ENCODE measurements around the gene DNAJB6. TPM values are rescaled to one million over a fixed set of nuclear protein-coding genes. Genes with fewer than 3 reads are reported as not detected.

The DNAJB6 gene
- total RNA-seq, 1 donor from 2014 or later, result 119 TPM

DNA sequence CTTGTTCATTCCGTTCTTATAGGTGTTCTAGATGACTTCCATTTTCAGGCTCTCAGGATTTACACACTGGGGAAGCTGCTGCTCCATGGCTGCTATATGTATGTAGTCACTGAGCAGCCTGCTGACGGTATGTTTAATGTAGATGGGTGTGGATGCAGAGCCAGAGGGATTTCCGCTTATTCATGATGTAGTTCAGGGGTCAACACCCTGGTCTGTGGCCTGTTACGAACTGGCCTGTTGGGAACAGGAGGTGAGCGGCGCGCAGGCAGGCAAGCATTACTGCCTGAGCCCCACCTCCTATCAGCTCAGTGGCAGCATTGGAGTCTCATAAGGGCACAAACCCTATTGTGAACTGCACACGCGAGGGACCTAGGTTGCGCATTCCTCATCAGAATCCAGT is 33.9 kb downstream of the DNAJB6 start:
- peak; percentile 87 for DNase-seq

DNA sequence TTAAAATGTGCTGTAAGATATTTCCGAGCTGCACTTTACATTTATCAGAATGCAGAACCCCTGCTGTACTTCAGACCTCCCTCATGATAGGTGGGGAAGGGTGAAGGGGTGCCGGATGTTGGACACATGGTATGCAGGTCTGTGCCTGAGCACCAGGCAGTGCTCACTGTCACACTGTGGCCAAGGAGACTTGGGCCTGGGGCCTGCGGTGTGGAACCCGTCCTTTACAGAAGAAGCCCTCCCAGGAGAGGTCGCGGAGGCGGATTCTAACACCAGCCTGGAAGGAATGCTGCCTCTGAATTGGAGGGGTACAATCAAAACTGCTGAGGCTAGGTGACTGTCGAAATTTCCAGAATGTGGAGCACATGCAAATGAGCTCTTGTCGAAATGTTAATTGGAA is 34.5 kb downstream of the DNAJB6 start:
- DNase-seq, result no peak

DNA sequence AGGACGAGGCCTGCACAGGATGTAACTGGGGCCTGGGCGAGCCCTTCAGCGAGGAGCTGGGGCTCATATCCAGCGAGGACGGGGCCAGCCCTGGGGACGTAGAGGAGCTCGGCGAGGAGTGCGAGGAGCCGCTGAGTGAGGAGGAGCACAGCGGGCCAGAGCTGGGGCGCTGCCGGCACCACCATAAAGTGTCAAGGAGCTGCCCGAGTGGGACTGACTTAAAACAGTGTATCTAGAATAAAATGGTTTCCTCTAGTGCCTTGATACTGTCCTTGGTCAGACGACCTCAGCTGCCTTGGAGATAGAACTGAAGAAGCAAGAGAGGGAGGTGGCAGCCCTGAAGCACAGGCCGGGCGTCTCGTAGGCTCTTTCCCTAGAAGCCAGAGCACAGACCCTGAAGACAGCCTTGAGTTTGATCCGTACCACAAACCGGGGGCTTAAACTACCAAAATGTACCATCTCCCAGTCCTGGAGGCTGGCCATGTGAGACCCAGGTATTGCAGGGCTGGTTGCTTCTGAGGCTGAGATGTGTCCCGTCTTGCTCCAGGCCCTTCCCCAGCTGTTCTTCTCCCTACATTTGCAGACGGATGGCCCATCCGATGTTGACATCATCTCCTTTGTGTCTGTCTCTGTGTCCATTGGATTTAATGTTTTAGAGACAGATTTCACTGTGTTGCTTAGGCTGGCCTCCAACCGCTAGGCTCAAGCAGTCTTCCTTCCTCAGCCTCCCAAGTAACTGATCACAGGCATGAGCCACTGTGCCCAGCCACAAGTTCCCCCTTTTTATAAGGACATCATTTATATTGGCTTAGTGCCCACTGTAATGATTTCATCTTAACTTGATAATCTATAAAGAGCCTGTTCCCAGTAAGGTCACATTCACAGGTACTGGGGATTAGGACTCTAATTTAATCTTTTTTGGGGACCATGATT is 35.8 kb downstream of the DNAJB6 start:
- no peak for DNase-seq

DNA sequence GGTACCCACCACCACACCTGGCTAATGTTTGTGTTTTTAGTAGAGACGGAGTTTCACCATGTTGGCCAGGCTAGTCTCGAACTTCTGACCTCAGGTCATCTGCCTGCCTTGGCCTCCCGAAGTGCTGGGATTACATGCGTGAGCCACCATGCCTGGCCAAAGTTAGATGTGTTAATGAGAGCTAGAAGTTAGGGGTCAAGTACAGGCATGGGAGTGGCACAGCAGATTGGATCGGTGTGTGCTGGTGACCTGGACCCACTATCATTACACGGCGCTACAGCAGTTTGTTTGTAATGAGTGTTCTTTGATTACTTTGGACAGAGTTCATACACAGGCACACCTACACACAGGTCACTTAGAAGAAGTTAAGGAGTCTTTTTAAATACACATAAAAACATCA is 36.7 kb downstream of the DNAJB6 start:
- DNase-seq, result no peak

DNA sequence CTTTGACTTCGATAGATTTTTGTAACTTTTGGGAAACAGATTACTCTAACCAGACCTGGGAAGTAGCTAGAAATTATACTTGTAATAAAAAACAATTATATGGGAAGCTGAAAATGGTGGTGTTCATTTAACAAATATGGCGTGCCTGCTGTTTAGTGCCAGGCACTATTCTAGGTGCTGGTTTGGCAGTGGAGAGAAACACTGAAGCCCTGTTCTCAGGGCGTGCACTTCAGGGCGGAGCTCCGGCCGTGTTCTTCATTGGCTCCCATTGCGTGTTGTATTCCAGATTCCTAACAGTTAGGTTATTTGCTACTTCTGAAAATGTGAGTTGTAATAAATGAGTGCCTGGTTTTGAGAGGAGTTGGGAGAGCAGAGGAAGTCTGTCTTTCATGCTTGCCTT is 38.6 kb downstream of the DNAJB6 start:
- no peak for DNase-seq

DNA sequence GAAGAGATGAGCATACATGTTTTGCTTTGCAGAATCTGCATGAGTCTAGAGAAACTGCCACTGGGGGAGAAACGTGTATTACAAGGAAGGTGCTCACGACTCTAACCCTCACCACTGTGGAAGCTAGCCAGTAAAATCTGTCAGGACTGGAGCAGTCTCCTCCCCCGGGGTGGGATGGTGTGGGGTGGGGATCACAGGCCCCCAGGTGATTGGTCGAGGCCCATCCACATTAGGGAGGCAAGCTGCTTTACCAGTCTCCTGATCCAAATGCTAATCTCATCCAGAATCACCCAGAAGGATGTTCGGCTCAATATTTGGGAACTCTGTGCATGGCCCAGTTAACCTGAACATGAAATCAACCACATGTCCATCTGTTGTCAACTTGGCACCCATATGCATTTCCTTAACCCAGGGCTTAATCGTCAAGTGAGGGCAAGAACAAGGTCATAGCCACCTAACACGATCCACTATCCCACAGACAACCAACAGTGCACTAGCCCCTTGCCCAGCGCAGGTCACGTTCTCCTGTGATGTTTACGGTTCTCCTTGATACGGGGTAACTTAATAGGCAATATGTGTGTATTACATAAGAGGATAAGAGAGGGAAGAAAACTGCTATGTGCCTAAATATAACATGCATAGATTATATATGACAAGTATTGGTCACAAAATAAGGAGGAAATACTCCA is 40.8 kb downstream of the DNAJB6 start:
- no peak for DNase-seq

DNA sequence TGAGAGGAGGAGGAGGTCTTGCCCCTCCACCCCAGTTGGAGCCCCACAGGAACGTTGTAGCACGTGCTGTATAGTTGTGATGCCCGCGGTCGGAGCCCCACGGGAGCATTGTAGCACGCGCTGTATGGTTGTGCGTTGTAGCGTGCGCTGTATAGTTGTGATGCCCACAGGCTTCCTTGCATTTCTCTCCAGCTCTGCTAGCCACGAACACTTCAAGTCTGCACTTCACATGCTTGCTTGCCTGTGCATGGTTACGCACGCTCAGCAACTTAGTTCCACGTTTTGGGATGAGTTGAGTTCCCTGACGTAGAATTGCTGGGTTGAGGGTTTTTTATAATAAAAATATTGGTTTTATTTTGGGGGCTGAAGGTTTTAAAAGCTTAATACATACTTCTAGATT is 41.6 kb downstream of the DNAJB6 start:
- no peak for DNase-seq

DNA sequence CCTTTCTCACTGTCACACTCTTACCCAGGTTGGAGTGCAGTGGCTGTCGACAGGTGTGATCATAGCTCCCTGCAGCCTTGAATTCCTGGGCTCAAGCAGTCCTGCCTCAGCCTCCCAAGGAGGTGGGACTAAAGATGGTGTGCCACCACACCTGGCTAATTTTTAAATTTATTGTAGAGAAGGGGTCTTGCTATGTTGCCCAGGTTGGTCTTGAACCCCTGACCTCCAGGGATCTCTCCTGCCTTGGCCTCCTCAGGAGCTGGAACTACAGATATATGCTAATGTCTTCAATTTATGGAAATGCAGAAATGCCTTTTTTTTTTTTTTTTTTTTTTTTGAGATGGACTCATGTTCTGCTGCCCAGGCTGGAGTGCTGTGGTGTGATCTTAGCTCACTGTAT is 42.7 kb downstream of the DNAJB6 start:
- no peak for DNase-seq

DNA sequence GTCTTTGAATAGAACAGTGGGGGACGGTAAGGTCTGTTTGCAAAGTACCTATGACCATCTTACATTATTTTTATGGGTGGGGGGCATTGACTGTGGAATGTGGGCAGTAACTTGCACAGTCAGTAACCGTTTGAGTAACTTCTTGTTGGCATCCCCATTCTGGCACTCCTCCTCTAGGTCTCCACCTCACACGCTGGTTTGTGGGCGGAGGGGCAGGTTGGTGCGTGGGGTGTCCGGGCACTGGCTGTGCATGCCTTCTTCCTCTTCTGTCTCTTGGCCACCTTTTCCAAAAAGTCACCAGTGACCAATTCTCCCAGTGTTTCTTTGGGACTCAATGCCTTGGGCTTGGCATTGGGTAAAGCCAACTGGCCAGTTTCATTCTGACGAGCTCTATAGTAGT is 43.6 kb downstream of the DNAJB6 start:
- no peak for DNase-seq

DNA sequence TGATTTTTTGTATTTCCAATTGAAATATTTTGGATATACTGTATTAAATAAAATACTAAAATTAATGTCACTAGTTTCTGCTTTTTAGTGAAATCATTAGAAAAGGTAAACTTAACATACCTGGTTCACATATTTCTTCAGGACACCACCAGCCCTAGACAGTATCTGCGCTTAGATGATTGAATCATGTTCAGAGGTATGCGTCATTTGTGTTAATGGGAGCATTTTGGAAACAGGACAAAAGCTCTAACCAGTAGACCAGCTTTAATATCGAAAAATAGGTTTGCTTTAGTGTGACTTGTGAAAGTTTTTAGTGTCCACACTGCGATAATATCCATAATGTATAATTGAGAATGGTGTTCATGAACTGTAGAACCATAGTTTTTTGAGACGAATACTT is 47.1 kb downstream of the DNAJB6 start:
- no peak for DNase-seq

DNA sequence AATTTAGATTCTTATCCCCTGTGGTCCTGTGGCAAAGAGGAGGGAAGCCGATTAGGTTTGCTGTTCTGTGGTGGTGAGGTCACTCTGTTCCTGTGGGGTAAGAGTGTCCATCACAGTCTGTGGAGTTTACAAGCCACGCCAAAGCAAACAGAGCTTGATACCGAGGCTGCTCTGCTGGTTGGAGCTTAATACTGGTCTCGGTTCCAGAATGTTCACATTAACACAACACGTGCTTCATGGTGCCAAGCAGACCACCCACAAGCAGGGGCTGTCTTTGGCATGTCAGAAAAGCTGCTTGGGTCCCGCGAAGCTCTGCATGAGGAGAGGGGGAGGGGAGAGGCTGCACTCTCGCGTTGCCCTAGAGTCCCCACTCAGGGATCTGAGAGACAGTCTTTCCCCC is 47.5 kb downstream of the DNAJB6 start:
- DNase-seq, result no peak

DNA sequence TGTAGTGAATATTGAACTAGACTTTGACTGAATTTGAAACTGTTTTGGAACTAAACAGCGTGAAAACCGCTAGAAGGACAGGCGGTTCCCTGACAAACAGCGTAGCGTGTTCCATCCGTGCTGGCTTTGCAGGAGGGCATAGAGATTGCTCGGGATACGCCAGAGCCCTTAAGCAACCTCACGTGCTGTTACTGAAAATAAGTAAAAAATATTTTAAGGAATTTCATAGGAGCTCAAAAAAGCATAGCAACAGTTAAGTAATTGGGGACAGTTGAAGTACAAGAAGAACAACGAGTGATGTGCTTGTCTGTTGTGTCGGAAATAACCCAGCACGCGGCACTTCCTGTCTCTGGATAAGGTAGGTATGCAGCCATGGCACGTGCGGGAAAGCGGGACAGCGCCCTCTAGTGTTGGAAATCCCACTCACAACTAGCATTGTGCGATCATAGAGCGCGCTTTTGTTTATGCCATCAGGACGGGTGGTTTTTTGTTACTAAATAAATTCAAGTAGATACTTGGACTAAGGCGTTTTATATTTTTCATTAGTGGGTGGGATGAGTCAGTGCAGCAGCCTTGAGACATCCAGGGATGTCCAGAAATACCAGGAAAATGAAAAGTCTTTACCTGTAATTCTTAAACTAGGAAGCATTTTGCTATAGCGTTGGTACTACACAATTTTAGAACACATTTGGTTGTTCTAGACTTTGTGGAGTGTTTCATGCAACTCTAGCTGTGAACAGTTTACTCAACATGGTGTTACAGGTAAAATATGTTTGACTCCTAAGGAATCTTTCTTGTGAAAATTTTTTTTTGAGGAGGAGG is 50.4 kb downstream of the DNAJB6 start:
- DNase-seq, result peak; percentile 95

DNA sequence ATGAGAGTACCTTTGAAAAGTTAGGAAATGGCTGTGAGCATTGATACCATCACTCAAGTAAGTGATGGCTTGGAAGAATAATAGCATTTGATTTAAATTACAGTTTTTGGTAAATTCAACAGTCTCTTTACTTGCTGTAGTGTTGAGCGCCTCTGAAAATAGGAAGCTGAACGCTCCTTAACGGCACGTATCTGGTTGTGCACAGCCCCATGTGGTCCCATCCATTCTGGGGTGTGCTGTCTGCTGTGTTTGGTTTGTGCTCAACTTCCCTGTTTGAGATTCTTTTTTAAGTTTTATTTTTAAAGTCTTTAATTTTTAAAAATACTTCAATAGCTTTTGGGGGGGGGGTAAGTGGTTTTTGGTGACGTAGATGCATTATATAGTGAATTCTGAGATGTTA is 51.5 kb downstream of the DNAJB6 start:
- no peak for DNase-seq

DNA sequence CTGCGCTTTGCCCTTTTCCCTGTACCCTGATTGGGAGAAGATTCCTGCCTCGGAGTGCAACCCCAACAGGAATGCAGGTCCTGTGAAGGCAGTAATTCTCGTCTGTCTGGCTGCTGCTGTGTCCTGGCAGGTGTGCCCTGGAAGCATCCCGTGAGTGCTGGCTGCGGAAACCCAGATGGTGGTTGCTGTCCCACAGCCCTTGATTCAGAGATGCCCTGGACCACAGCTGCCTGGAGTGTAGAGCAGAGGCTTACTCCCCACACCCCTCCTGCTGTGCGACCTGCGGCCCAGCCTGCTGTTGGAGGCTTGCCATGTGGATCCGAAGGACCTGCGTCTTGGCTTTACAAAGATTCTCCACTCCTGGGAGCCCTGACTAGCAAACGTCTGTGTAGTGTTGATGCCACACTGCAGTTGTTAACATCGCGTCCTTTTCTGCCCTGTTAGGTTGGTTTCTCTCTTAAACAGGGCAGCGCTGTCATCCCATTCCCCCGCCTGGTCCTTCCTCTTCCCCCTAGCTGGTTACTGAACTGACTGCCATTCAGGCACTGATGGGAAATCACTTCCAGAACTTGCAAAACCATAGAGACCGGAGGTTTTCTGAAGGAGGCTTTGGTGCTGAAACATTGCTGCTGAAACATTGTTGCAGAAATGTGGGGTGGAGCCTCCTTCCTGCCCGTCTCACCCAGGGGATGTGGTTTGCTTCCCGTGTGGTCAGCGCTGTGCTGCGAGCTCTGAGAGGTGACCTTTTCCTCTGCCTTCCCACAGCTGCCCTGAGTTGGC is 53.3 kb downstream of the DNAJB6 start:
- DNase-seq, result peak; percentile 16

DNA sequence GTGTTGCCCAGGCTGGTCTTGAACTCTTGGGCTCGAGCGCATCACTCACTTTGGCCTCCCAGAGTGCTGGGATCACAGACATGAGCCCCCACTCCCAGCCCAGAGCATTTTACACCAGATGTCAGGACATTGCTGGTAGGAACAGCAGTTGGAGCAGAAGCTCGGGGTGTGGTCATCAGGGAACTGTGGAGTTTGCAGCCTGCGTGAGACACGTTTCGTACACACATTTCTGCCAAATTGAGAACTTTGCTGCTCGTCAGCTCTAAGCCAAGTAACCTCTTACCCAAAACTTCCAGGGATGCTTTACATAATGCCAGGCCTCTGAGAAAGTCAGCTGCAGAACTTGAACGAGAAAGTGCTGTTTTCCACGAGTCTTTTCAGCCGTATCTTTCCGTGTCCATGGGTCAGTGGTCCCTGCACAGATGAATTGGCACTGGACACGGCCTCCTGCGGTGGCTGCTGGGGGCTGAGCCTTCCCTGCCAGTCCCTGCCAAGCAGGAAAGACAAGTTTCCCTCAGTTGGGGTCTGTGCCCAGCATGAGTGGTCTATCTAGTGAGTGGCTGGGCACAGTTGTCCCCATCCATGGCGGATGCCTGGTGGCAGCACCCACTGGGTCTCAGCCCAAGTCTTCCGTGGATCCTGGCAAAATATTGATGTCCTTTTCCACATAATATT is 54.4 kb downstream of the DNAJB6 start:
- no peak for DNase-seq

DNA sequence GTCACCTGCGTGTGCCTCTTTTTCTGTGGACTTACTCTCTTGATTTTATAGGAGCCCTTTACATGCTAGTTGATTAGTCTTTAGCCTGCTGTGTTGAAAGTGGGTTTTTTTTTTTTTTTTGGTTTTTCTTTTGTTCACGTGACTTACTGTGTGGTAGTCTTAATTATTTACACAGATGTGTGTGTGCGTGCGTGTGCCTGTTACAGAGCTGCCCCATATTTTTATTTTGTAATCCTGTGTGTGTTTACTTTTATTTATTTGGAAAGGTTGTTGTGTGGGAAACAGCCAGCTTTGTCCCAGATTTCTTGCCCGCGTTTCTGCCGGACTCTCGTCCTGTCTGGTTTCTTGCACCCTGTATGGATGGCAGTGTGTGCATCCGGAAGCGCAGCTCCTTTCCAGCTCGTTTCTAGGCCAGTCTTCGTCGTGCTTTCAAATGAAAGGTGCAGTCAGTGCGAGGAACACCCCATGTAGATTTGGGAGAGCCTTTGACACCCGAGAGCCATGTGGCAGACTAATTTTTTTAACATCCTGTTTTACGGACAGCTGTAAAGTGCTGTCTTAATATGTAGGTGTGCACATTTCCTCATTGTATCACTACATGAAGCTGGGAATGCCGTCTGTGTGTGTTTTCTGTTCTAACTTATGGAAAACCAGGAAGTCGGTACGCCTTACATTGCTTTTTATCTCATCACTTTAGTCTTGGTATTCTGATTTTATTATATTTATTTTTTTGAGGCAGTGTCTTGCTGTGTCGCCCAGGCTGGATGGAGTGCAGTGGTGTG is 55.6 kb downstream of the DNAJB6 start:
- DNase-seq, result no peak

DNA sequence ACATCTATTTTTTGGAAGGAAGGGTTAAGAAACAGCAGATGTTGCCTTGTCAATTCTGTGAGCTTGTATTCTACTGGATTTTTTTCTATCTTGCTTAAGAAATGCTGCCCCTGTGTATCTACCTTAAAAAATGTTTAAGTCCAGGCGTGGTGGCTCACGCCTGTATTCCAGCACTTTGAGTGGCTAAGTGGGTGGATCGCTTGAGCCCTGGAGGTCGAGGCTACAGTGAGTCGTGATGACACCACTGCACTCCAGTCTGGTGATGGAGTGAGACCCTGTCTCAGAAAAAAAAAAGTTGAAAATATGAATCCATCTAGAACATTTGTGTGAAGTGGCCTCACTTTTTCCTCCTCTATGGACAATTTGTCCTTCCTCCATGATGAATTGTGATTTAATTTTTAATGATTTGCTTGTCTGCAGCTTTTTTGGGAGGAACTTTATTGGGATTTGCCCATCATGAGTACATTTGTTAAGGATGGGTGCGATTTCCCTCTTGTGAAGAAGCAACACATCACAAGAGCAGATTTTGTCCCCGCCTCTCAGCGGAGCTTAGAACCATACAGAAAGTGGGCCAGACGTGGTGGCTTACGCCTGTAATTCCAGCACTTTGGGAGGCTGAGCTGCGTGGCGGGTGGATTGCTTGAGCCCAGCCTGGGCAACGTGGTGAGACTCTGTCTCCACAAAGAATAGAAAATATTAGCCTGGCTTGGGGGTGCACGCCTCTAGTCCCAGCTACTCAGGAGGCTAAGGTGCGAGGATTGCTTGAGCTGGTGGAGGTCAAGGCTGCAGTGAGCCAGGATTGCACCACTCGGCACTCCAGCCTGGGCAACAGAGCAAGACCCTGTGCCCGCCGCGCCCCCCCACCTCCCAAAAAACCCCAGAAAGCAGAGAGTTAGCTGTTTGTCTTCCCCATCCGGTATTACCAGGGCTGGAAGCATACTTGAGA is 57.7 kb downstream of the DNAJB6 start:
- DNase-seq, result no peak

DNA sequence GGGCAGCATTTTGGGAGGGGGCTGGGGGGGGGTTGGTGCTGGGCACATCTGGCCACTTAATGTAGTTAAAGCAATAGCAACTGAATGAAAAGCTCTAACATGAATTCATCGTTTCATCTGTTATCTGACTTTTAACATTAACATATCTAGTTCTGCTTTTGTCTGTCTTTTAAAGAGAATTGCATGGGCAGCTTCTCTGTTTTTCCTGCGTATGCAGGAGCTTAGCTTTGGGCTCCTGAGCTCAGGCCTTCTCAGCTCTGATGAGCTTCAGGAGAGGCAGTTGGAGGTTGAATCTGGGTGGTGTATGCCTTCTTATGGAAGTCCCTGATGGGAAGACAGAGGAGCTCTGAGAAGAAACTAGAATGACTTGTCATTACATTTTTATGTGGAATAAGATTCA is 58.4 kb downstream of the DNAJB6 start:
- no peak for DNase-seq

DNA sequence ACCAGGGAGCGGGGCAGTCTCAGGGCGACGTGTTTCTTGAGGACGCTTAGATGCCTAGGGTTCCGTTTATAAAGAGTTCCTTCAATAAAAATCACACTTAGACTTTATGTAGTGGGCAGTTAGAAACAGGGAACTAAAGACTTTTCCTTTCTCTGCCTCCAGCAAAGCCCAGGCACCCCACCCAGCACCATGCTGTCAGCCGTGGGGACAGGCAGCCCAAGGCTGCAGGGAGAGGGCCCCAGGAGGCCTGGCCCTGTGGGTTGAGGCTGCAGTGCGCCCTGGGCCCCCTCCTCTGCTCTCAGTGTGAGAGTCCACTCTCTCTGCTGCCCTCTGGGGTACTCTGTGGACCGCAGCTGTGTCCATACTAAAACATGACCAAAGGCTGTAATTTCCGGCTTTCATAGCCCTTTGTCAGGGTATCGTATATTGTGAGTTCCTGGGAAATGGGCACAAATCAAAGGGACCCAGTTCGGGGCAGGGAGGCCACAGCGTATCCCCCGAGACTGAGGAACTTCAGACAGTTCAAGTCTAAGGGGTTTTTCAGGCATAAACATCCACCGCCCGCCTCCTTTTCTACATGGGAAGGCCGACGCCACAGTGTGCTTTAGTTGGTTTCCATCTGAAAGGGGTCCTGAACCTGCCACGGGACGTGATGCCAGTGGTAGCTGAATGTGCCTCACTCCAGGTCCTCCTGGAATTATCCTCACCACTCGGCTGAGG is 59.7 kb downstream of the DNAJB6 start:
- no peak for DNase-seq
